K562 (cell line): Measurements from ENCODE around the gene ENTREP1. TPM values are rescaled to one million over a fixed set of nuclear protein-coding genes. Genes with fewer than 3 reads are reported as not detected.

Experiments used
- GATAD2A ChIP-seq: fragments of 450-650 bp; IDR thresholded peaks from 2 replicates; pipeline ENCODE4 v1.6.1; 2017
- IRF2 ChIP-seq: sonication (generic); formaldehyde crosslinking; IDR thresholded peaks from 2 replicates; pipeline ENCODE4 v1.8.1; 2022; ENCODE audit warnings: mild to moderate bottlenecking, missing genetic modification reagents
- POLR2G ChIP-seq: fragments of 200-400 bp; formaldehyde crosslinking; IDR thresholded peaks from 2 replicates; pipeline ENCODE4 v1.6.1; 2017; ENCODE audit warnings: low read depth, mild to moderate bottlenecking, antibody characterized with exemption, low read length, moderate library complexity
- POU5F1 ChIP-seq: fragments of 150-350 bp; IDR thresholded peaks from 2 replicates; pipeline ENCODE4 v1.6.1; 2014; ENCODE audit warnings: borderline replicate concordance, low read length, low read depth, mild to moderate bottlenecking; ENCODE audit not compliant: partially characterized antibody
- RHOXF2B ChIP-seq: fragments of 250-450 bp; sonication (Bioruptor Pico); conservative IDR thresholded peaks from 2 replicates; pipeline ENCODE4 v1.5.1; 2021
- SAFB2 ChIP-seq: fragments of 200-400 bp; formaldehyde crosslinking; IDR thresholded peaks from 2 replicates; pipeline ENCODE4 v1.6.1; 2018; ENCODE audit warnings: borderline replicate concordance, low read length, low read depth, moderate library complexity; ENCODE audit not compliant: severe bottlenecking
- SMARCE1 ChIP-seq: fragments of 450-650 bp; IDR thresholded peaks from 2 replicates; pipeline ENCODE4 v1.7.1; 2016; ENCODE audit warnings: mild to moderate bottlenecking
- UBTF ChIP-seq, 2 experiments: IDR thresholded peaks; 2 replicates each; pipeline ENCODE4 v1.6.1; 2012; ENCODE audit warnings: improper control_type of control experiment in 2 of 2, low read depth in 2 of 2, low read length in 2 of 2, borderline replicate concordance in 1 of 2
- XRCC4 ChIP-seq: IDR thresholded peaks from one replicate; pipeline ENCODE4 v1.6.1; 2011; ENCODE audit not compliant: insufficient read depth, insufficient read length; ENCODE audit errors: extremely low read depth
- ZBTB7A ChIP-seq: IDR thresholded peaks from 2 replicates; pipeline ENCODE4 v1.6.1; 2011; ENCODE audit warnings: low read depth, mild to moderate bottlenecking, low read length, moderate library complexity, borderline replicate concordance; ENCODE audit not compliant: control insufficient read depth
- ZNF318 ChIP-seq, 2 experiments: fragments of 450-650 bp; IDR thresholded peaks; 2 replicates each; pipeline ENCODE4 v1.6.1; 2016; ENCODE audit warnings: mild to moderate bottlenecking in 2 of 2, borderline replicate concordance in 1 of 2, low read depth in 1 of 2, moderate library complexity in 1 of 2
- ZNF384 ChIP-seq: IDR thresholded peaks from 2 replicates; pipeline ENCODE4 v1.6.1; 2012; ENCODE audit warnings: low read depth, low read length, improper control_type of control experiment
- ZNF583 ChIP-seq: fragments of 250-450 bp; sonication (Bioruptor Pico); IDR thresholded peaks from 2 replicates; pipeline ENCODE4 v1.4.0; 2020
- polyA plus RNA-seq, 8 experiments: library from polyadenylated mRNA; depleted of rRNA in 4 of 8; stranded (reverse) in 5 of 8; unstranded in 3 of 8; fragments of >200 nt; fragmentation: Nextera tagmentation in 2 of 8; fragmentation: Illumina TruSeq in 1 of 8; extraction: Ambion mirVana in 2 of 8; extraction: Trizol in 1 of 8; gene quantifications; 2 replicates each; pipeline versions ENCODE4 v1.2.1 to v1.2.3, GENCODE V29; 2011 to 2014; ENCODE audit warnings: inconsistent platforms in 1 of 8, missing spikeins in 1 of 8
- total RNA-seq, 7 experiments: library from RNA; depleted of rRNA in 6 of 7; stranded (reverse); fragments of >200 nt in 6 of 7; fragmentation: Illumina TruSeq in 2 of 7; extraction: Trizol in 2 of 7; gene quantifications; 2 replicates each; pipeline versions ENCODE4 v1.2.1 to v1.2.3, GENCODE V29; 2011 to 2021; ENCODE audit warnings: low replicate concordance in 1 of 7

The ENTREP1 gene
- total and polyA plus RNA-seq, 9 of the 15 experiments (the other 6 are each of a cell fraction or from before 2014, with no cell fraction given): not detected

- no peak for TF ChIP-seq SMARCE1
- TF ChIP-seq XRCC4: no peak
- TF ChIP-seq RHOXF2B (CRISPR knock-in tag): no peak
- no peak for TF ChIP-seq IRF2 (CRISPR knock-in tag)
- TF ChIP-seq SAFB2: no peak
- no peak for TF ChIP-seq ZBTB7A
- TF ChIP-seq ZNF583: no peak
- TF ChIP-seq POU5F1: no peak
- TF ChIP-seq POLR2G: no peak
- TF ChIP-seq ZNF318 (IDR thresholded peaks at IDR 0.05; ENCODE audit: borderline replicate concordance in 1 of 2, low read depth in 1 of 2): no peak
- TF ChIP-seq ZNF384: no peak
- TF ChIP-seq GATAD2A: no peak
- no peak for TF ChIP-seq UBTF (IDR thresholded peaks at IDR 0.05; ENCODE audit: borderline replicate concordance in 1 of 2, low read depth in 2 of 2, low read length in 2 of 2)
- TF ChIP-seq, all 486 proteins: peak for 0
Observed at GRCh38 chr9:69433968-69434367, 109.0 kb downstream of the ENTREP1 start (continued).
